M059J (cell line): Measurements from ENCODE around the gene HOXC10. TPM values are rescaled to one million over a fixed set of nuclear protein-coding genes. Genes with fewer than 3 reads are reported as not detected.

Source experiments
- DNase-seq: peaks from one replicate; pipeline ENCODE4 v3.0.0-alpha.2; 2012; ENCODE audit warnings: low read depth
- total RNA-seq: library from RNA; depleted of rRNA; stranded (reverse); fragments of >200 nt; shearing (Covaris generic); gene quantifications from 2 replicates; pipeline ENCODE4 v1.2.3, GENCODE V29; 2014

The HOXC10 gene
- total RNA-seq, 1 experiment from 2014 or later = 15.3 TPM

DNA sequence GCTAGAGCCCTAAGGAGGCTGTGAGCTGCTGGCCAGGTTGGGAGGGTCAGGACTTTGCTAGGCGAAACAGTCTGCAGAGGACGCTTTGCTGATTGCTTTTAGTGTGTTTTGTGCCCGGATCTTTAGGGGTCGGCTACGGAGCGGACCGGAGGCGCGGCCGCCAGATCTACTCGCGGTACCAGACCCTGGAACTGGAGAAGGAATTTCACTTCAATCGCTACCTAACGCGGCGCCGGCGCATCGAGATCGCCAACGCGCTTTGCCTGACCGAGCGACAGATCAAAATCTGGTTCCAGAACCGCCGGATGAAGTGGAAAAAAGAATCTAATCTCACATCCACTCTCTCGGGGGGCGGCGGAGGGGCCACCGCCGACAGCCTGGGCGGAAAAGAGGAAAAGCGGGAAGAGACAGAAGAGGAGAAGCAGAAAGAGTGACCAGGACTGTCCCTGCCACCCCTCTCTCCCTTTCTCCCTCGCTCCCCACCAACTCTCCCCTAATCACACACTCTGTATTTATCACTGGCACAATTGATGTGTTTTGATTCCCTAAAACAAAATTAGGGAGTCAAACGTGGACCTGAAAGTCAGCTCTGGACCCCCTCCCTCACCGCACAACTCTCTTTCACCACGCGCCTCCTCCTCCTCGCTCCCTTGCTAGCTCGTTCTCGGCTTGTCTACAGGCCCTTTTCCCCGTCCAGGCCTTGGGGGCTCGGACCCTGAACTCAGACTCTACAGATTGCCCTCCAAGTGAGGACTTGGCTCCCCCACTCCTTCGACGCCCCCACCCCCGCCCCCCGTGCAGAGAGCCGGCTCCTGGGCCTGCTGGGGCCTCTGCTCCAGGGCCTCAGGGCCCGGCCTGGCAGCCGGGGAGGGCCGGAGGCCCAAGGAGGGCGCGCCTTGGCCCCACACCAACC lies 44.8 kb downstream of the HOXC10 start:
- DNase-seq = no peak

DNA sequence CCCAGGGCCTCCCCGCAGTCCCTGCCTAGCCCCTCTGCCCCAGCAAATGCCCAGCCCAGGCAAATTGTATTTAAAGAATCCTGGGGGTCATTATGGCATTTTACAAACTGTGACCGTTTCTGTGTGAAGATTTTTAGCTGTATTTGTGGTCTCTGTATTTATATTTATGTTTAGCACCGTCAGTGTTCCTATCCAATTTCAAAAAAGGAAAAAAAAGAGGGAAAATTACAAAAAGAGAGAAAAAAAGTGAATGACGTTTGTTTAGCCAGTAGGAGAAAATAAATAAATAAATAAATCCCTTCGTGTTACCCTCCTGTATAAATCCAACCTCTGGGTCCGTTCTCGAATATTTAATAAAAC lies 45.5 kb downstream of the HOXC10 start:
- no peak for DNase-seq

DNA sequence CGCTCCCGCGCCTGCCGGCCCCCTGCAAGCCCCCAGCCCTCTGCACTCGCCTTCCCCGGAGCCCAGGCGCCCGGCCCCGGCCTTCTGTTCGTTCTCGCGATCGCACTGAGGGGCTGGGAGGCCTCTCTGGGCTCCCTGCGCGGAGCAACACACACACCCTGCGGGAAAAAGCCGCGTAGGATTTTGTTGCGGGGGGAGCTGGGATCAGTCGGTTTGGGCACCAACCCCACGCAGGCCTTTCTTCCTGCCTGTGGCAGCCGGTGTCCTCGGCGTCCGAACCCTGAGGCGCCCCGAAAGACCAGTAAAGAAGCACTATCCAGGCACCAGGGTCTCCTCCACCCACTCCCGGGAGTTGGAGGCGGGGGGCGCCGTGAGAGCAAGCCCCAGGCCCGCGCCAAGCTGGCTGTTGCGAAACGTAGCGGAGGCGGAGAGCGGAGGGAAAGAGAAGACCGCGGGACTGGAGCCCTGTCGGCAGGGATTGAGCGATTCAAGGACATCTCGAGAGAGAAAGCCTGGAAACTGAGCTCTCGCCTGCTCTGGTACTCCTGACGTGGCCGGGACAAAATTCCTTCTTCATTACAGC lies 46.0 kb downstream of the HOXC10 start:
- no peak for DNase-seq

DNA sequence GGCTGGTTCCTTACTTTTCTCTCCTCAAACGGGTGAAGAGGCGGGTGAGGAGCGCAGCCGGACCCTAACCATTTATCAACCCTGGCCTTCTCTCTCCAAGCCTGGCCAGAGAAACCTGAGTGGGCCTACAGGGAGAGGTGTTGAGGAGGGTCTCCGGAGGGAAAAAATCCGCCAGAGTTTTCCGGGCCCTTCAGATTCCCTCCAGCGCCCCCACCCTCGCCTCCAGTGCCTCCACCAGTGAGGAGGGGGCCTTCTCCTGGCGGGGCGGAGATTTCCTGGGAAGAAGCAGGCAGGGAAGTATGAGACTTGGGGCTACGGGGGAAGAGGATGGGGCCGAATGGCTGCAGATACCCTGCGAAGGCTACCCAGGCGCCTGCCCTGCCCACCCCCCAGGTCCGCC lies 46.5 kb downstream of the HOXC10 start:
- DNase-seq = no peak

DNA sequence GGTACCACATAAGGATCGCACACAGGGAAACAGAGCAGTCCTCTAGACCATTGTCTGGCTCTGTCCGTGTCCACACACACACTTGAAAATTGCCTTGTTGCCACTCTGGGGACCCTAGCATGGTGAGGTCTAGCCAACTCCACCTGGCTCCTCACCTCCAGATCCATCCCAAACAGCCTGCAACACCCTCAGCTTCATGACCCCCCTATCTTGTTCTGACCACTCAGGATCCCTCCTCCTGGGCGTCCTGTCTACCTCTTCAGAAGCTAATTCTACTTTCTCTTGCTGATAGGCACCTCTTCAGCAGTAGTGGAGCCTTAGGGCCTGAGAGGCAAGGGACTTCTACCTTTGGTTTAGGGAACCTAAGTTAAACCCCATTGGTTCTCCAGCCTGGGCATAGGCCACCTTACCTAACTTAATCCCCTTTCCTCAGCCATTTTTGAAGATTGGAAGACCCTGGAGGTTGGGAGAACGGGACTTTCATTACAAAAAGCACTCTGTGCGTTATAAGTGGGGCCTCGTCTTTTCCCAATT lies 47.2 kb downstream of the HOXC10 start:
- DNase-seq = no peak

DNA sequence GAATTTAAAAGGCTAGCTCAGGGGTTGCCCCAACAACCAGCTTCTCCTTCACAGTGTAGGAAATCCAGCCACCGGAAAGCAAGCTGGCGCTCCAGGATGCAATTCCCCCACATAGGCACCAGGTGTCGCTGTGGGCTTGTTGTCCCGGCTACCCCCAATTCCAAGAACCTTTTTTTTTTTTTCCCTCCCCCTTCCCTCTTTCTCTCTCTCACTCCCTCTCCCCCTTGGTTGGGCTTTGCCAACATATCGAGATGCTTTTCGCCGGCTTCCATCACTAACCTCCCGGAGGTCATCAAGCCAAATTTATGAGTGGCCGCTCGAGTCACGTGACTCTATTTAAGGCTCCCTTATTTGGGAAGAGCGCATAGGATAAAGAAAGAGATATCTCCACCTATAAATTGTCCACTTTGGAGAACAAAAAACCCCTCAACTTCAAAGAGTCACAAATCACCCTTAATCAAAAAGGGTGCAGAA lies 47.7 kb downstream of the HOXC10 start, which contains the start of gene HOXC5:
TSS of gene HOXC5 (plus strand) at position 424 of the 474 bp plus-strand sequence. CDS start 73 bp downstream, outside the sequence.
- DNase-seq = peak; percentile 70

DNA sequence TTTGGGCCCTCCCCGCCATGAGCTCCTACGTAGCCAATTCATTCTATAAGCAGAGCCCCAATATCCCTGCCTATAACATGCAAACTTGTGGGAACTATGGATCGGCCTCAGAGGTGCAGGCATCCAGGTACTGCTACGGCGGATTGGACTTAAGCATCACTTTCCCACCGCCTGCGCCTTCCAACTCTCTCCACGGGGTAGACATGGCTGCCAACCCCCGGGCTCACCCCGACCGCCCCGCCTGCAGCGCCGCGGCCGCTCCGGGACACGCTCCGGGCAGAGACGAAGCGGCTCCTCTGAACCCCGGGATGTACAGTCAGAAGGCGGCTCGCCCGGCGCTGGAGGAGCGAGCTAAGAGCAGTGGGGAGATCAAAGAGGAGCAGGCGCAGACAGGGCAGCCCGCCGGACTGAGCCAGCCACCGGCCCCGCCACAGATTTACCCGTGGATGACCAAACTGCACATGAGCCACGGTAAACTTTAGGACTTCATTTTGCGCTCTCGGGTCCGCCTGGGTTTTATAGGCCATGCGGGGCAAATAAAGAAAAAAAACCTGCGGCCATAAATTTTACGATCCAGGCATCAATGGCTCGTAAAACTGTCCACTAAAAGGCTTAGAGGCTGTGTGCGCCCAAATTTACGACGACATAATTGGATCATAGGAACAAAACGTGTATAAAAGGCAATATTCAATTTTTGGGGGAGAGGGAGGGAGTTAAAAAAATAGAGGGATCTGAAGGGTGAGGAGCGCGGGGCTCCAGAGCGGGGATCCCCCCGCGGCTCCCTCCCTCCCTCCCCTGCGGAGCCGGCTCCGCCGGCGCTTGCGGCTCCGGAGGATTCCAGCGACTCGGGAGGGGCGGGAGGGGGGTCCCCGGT lies 48.4 kb downstream of the HOXC10 start:
- peak; percentile 46 for DNase-seq

DNA sequence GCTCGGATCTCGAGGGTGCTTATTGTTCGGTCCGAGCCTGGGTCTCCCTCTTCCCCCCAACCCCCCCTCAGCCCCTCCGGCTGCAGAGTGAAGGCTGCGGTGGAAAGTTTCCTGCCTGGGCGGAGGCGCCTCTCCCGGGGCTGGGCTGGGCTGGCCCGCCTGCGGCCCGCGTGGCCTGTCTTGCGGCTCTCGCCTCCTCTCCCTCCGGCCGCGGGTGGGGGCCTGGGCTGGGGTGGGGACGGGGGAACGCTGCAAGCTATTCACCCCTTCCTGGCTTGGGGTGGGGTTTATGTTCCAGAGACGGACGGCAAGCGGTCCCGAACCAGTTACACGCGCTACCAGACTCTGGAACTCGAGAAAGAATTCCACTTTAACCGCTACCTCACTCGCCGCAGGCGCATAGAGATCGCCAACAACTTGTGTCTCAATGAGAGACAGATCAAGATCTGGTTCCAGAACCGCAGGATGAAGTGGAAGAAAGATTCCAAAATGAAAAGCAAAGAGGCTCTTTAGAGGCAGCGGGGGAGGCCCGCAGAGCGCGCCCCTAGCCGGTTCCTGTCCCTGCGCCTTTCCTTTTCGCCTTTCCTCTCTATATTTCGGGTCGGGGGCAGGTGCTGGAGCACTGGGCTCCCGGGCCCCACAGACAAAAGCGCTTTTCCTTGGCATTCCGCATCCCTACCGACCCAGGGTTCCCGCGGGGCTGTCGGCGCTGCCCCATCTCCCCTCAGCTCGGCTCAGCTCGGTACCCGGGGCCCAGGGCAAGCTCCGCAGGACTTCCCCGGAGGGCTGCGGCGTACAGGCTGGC lies 49.2 kb downstream of the HOXC10 start:
- no peak for DNase-seq

DNA sequence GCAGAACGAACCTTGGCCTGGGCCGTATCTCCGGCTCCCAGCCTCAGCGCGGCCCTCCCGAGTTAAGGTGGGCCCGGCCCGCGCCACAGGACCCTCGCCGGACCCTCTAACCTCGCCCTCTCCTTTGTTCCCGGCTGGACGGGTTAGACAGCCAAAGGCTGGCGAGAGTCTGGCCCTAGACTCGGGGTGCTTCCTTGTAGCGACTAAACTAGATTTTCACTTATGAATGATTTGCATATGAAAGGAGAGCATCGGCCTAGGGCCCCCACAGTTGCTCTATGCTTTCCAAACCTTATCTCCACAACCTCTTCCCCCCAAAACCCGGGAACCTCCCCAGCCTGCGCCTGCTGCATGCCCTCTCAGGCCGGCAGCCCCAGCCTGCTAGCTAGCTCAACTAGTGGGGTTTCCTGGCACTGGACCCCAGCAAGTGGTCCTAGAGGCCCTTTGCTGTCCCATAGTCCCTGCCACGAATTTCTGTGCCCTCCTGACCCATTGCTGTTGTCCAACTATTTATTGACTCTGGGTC lies 49.9 kb downstream of the HOXC10 start:
- no peak for DNase-seq

DNA sequence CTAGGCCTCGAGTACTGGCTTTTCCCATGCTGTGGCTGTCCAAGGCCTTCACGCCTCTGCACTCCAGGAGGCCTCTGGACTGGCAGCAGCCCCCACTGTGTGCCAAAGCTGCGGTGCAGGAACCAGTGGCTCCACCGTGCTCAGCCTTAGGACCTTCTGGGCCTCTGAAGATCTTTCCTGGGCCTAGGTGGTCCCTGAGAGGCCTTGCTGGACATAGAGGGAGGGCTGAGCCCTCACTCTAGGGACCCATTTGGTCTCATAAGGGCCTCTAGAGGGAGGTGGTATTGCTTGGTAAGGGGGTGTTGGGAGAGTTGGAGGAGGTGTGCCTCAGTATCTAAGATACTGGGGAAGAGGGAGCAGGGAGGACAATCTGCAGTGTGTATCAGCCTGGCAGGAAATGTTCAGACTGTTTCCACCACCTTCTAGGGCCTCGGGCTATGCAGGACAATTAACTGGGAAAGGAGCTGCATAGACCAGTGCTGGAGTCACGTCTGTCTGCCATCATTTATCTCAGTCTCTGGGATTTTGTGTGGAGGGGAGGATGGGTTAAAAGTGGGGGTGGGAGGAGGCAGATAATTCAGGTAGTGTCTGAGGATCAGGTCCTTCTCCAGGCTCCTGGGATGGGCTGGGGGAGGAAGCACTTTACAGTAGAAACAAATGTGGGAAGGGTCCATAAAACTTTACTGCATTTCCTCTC lies 50.8 kb downstream of the HOXC10 start:
- DNase-seq = peak; percentile 28

DNA sequence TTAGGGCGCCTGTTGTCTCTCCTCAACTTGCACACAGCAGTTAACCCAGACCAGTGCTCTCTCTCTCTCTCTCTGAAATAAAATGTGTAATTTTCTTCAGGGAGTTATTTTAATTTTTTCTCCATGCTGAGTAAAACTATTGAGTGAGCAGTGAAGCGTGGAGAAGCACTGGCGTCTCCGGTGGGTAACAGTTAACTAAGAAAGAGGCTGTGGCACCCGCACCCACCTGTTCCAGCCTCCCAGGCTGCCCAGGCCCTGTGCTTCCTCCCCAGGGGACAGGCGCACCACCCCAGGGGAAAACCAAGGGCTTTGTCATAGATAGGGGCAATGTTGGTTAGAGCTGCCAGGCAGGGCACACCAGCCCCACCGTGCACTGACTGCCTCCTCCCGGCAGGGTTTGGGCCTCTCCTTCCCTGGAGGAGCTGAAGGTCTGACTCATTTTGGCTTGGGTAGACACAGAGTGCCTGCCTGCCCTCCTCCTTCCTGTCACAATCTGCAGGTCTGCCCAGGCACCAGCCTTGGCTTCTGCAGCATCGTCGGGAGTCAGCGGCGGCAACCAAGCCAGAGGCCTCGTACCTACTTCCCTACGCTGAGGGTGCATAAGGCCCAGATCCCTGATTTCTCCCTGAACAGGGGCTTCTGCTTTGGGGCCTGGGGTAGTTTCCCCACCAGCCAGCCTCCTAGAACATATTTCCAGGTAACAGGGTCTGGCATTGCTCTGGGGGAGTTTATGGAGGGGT lies 51.8 kb downstream of the HOXC10 start:
- DNase-seq = peak; percentile 65

DNA sequence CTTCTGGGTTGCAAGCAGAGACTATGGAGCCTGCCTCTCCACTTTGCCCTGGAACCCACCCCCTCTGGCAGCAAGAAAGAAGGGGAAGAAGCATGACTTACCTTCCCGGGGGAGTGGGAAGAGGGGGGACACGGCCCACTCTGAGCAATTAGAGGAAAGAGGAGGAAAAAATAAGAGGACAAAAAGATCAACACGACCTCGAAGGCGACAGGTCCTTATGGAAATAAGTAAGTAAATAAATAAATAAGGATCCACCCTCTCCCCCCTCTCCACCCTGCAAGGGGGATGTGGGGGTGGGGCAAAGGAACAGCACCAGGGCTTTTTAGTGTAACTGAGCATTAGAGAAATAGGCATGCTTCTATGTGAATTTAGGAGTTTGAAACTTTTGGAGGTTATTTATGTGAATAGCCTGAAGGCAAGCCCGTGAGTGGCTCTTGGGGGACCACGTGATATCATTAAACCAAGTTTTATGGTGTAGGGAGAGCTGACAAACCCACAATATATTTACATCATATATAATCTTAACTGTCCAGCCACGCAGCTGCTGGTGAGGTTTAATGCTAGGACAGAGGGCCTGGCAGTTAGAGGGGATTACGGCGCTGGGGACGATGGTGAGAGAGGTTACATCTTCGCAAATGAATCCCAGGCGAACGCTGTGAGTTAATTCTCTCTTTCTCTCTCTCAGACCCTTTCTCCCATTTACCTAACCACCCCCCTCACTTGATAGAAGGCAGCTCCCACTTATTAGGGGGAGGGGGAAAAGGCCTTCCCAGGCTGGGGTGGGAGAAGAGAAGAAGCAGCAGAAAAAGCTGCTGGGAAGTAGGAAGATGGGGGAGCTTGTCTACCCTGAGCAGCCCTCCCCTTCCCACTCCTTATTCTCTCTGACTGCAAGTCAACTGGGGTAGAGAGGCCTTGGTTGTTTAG lies 52.7 kb downstream of the HOXC10 start:
- DNase-seq = no peak

DNA sequence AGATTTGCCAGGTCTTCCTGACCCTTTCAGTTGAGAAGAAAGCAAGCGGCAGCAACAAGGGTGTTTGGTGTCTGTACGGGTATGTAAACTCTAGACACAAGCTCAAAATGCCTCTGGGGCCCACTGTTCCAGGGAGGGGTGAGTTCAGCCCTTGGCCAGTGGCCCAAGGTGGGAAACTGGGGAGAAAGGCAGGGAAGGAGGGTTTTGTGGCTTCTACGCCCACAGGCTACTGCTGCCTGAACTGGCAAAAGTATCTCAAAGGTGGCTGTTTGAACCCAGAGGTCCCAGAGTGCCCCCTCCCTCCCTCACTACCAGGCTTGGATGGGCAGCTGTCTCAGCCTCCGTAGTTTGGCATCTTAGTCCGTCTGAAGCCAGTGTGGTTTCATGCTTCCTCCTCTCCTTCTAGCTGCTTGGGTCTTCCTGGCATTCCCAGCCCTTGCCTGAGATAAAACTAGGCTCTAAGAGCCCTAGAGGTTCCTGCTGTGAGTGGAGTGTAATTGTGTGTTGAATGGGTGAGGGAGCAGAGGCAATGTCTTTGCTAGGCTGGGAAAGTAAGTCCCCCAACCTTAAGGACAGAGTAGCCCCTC lies 53.4 kb downstream of the HOXC10 start:
- no peak for DNase-seq

DNA sequence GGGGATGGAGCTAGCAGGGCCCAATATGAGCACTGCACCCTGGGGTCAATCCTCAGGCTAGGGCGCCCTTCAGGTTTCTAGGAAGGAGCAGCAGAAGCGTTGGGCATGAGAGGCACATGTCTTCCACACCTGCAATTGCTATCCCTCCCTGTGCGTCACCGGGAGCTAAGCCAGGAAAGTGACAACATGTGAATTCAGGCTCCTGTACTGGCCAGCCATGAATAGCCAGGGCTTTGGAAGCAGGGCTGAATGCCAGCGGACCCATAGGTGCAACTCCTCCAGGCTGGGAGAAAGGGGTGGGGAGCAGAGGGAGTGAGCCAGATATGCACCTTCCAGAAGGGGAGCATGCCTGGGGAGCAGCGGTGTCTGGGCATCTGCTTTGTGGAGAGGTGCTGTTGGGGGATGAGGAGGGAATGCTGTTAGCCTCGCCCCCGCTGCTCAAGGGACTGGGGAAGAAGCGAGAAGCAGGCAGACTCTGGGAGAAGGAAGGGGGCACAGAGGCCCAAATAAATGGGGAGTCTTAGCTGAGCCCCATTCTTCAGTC lies 54.0 kb downstream of the HOXC10 start:
- DNase-seq = no peak

DNA sequence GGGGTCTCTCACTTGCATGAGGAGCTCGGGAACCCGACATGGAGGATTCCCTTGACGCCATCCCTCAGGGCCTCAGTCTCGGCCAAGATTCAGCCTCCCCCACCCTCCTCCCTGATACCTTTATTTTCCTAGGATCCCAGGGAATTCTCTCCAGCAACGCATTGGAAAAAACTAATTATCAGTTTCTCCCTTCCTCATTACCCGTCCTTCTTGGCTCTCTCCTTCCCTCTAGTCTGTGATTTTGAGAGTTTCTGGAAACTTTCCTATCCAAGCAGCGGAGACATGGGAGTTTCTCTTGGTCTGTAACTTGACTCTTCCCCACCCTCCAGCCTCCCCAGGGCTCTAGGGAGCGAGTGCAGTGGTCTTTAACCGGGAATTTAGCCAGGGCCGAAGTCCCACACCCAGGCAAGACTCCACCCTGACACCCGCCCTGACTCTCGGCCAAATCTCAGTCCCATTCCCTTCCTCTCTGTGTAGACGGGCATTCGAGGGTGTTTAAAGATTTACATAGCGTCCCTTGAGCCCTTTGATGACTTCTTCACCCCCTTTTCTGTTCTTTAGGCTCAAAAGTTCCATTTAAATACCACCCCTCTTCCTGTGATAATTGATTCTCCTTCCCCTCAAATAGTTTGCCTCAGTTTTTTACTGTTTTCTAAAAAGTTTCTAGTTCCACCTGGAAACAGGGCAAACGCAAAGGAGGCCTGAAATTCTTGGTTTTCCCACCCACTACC lies 54.6 kb downstream of the HOXC10 start:
- DNase-seq = no peak
